Bronchial epithelial cell (primary cell): ENCODE data around the gene CFAP119. TPM values are rescaled to one million over a fixed set of nuclear protein-coding genes. Genes with fewer than 3 reads are reported as not detected.

ENCODE experiments used
- DNase-seq: peaks from one replicate; pipeline ENCODE4 v3.0.0-alpha.2; 2010; ENCODE audit warnings: low read depth
- FAIRE-seq: peaks from 2 replicates; lab custom pipeline; 2011; peaks lifted over from hg19 to GRCh38; lab: Jason Lieb, UNC
- H3K27me3 ChIP-seq: 2 replicates; pipeline ENCODE4 v1.5.1; 2011; ENCODE audit warnings: low read length; ENCODE audit not compliant: control insufficient read depth, insufficient read depth
- H3K36me3 ChIP-seq: 2 replicates; pipeline ENCODE4 v1.5.1; 2011; ENCODE audit warnings: low read length; ENCODE audit not compliant: control insufficient read depth, insufficient read depth
- H3K4me3 ChIP-seq: 2 replicates; pipeline ENCODE4 v1.5.1; 2011; ENCODE audit warnings: mild to moderate bottlenecking, low read depth, low read length, control low read depth
- total RNA-seq: library from RNA; depleted of rRNA; stranded (reverse); fragments of >200 nt; gene quantifications from 2 replicates; pipeline ENCODE4 v1.2.1, GENCODE V29; 2014
- TF ChIP-seq, protein P1 (sequence below): IDR thresholded peaks from 2 replicates; pipeline ENCODE4 v1.5.1; 2011; ENCODE audit warnings: mild to moderate bottlenecking, moderate library complexity, low read length, control low read depth, inconsistent platforms; ENCODE audit not compliant: insufficient read depth, severe bottlenecking

The CFAP119 gene
- total RNA-seq, 1 donor from 2014 or later, result 1.1 TPM

GRCh38 chr16:30777591-30778297 is 15.9 kb upstream of the CFAP119 start:
- Histone ChIP-seq H3K27me3 (no peaks in the 10 kb centered on the region), H3K4me3 (no peak overlapping the region), H3K36me3 (peaks cover 16% of the 10 kb centered on the region)
- FAIRE-seq (no peak), DNase-seq (no peak)
- TF ChIP-seq, protein P1, sequence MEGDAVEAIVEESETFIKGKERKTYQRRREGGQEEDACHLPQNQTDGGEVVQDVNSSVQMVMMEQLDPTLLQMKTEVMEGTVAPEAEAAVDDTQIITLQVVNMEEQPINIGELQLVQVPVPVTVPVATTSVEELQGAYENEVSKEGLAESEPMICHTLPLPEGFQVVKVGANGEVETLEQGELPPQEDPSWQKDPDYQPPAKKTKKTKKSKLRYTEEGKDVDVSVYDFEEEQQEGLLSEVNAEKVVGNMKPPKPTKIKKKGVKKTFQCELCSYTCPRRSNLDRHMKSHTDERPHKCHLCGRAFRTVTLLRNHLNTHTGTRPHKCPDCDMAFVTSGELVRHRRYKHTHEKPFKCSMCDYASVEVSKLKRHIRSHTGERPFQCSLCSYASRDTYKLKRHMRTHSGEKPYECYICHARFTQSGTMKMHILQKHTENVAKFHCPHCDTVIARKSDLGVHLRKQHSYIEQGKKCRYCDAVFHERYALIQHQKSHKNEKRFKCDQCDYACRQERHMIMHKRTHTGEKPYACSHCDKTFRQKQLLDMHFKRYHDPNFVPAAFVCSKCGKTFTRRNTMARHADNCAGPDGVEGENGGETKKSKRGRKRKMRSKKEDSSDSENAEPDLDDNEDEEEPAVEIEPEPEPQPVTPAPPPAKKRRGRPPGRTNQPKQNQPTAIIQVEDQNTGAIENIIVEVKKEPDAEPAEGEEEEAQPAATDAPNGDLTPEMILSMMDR, result no peak

- Histone ChIP-seq H3K4me3 (peak overlapping the region; percentile 82), H3K36me3 (peaks cover 19% of the 10 kb centered on the region), H3K27me3 (no peaks in the 10 kb centered on the region)
- FAIRE-seq, result no peak
- DNase-seq, result peak; percentile 70
- TF ChIP-seq, protein P1, result no peak
These were observed 13.7 kb upstream of the CFAP119 start for GRCh38 chr16:30775392-30776188.

- no peak for FAIRE-seq
- Histone ChIP-seq H3K36me3 (peaks cover 22% of the 10 kb centered on the region), H3K27me3 (no peaks in the 10 kb centered on the region), H3K4me3 (peak overlapping the region; percentile 82)
- TF ChIP-seq, protein P1, result no peak
- no peak for DNase-seq
These were observed 13.2 kb upstream of the CFAP119 start for GRCh38 chr16:30775131-30775391.

DNA sequence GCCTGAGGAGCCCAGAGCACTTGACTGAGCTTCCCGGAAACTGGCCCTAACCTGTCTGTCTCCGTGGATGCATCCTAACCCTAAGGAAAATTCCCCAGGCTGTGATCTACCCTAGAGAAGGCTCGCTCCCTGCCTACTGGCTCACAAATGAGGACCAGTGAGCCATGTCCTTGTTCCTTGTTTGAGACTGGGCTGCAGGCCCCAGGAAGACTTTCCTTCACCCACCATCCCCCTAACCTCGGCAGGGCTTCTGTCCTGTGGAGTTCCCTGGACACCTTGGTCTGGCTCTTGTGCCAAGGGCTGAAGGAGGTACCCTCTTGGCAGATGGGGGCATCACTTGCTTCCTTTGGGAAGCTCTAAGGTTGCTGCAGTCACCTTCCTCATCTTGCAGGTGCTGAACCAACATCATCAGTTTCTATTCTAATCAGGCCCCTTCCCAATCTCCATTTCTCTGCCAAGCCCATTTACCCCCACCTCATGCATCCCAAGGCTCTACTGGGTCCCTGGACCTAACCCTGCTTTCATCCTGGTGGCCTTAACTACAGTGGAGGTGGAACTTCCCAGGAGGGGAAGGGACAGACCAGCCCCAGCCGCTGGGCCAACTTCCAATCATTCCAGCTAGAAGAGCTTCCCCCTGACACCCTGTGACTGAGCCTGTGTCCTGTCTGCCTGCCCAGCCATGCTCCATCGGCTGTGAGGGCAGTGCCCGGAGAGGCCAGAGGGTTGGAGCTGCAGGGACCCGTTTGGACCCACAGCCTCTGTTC is 12.7 kb upstream of the CFAP119 start:
- H3K4me3 ChIP-seq, result peak overlapping the region; percentile 82
- FAIRE-seq (no peak), DNase-seq (no peak)
- H3K36me3 ChIP-seq, result peaks cover 23% of the 10 kb centered on the region
- TF ChIP-seq, protein P1, result no peak
- H3K27me3 ChIP-seq, result no peaks in the 10 kb centered on the region

GRCh38 chr16:30773826-30774225 is 12.0 kb upstream of the CFAP119 start:
- peaks cover 31% of the 10 kb centered on the region for H3K36me3 ChIP-seq
- DNase-seq, result no peak
- FAIRE-seq, result no peak
- H3K4me3 ChIP-seq, result no peak overlapping the region
- H3K27me3 ChIP-seq, result no peaks in the 10 kb centered on the region
- TF ChIP-seq, protein P1, result no peak
